MM.1S (cell line): Measurements from ENCODE around the gene CROCC2.

Experiments
- CTCF ChIP-seq: fragments of 300-600 bp; sonication (generic); IDR thresholded peaks from 2 replicates; pipeline ENCODE4 v1.5.1; 2016; ENCODE audit warnings: antibody characterized with exemption, low read length, mixed read lengths
- EZH2 ChIP-seq: fragments of 300-600 bp; sonication (generic); optimal IDR thresholded peaks from 2 replicates; pipeline ENCODE3; 2017; ENCODE audit warnings: low read depth, mild to moderate bottlenecking, antibody characterized with exemption, low read length, mixed read lengths
- EZH2phosphoT487 ChIP-seq: fragments of 300-600 bp; sonication (generic); IDR thresholded peaks from 2 replicates; pipeline ENCODE4 v1.6.1; 2018; ENCODE audit warnings: antibody characterized with exemption, low read length

GRCh38 chr2:240898108-240898730 lies 7.9 kb upstream of the CROCC2 start:
- no peak for TF ChIP-seq CTCF
- no peak for TF ChIP-seq EZH2
- TF ChIP-seq EZH2phosphoT487, result no peak
